WTC11 (cell line): ENCODE results near the gene TMEM259. TPM values are rescaled to one million over a fixed set of nuclear protein-coding genes. Genes with fewer than 3 reads are reported as not detected.

Experiments
- ATAC-seq: fragments of 200-7000 bp; cut with Tn5 transposase; 2 replicates; pipeline ENCODE4 v1.10.0; 2021; ENCODE audit warnings: mild to moderate bottlenecking, moderate library complexity
- CTCF ChIA-PET: fragments of 300-600 bp; sonication (Branson Sonifier 250); formaldehyde crosslinking; loops from one replicate; lab custom pipeline; 2021; ENCODE audit warnings: antibody characterized with exemption; lab: Charles Lee
- POLR2A ChIA-PET: fragments of 350-600 bp; sonication (Branson Sonifier 250); formaldehyde crosslinking; loops from one replicate; lab custom pipeline; 2021; ENCODE audit warnings: antibody characterized with exemption; lab: Charles Lee
- DNase-seq: peaks from one replicate; pipeline ENCODE4 v3.0.0; 2021; ENCODE audit warnings: low spot score
- H3K27ac Mint-ChIP-seq: 2 replicates; pipeline ENCODE4 v1.8.0; 2021; ENCODE audit warnings: mixed read lengths
- H3K27me3 Mint-ChIP-seq: 2 replicates; pipeline ENCODE4 v1.8.0; 2021; ENCODE audit warnings: low read depth, mild to moderate bottlenecking, moderate library complexity, mixed read lengths
- H3K36me3 Mint-ChIP-seq: 2 replicates; pipeline ENCODE4 v1.8.0; 2021; ENCODE audit warnings: mixed read lengths
- H3K4me1 Mint-ChIP-seq: 2 replicates; pipeline ENCODE4 v1.8.0; 2022; ENCODE audit warnings: mixed read lengths
- H3K4me3 Mint-ChIP-seq: 2 replicates; pipeline ENCODE4 v1.8.0; 2021; ENCODE audit warnings: mild to moderate bottlenecking, moderate library complexity, mixed read lengths
- H3K9me3 Mint-ChIP-seq: 2 replicates; pipeline ENCODE4 v1.8.0; 2021; ENCODE audit warnings: mixed read lengths
- NFYB ChIP-seq: sonication (generic); formaldehyde crosslinking; conservative IDR thresholded peaks from 2 replicates; pipeline ENCODE4 v1.8.0; 2022; ENCODE audit warnings: low read depth, missing genetic modification reagents
- TEAD1 ChIP-seq: sonication (generic); formaldehyde crosslinking; IDR thresholded peaks from 2 replicates; pipeline ENCODE4 v1.8.0; 2022; ENCODE audit warnings: mild to moderate bottlenecking, missing genetic modification reagents
- total RNA-seq: library from RNA; stranded (reverse); gene quantifications from 3 replicates; pipeline ENCODE4 v1.2.3, GENCODE V29; 2021
- TF ChIP-seq, protein P1 (sequence below): sonication (generic); formaldehyde crosslinking; IDR thresholded peaks from 2 replicates; pipeline ENCODE4 v1.8.0; 2023; ENCODE audit warnings: missing genetic modification reagents, mild to moderate bottlenecking, borderline replicate concordance
- TF ChIP-seq, protein P2 (sequence below): sonication (generic); formaldehyde crosslinking; IDR thresholded peaks from 2 replicates; pipeline ENCODE4 v1.8.1; 2023; ENCODE audit warnings: mild to moderate bottlenecking, missing genetic modification reagents
- TF ChIP-seq, protein P3 (sequence below): sonication (generic); formaldehyde crosslinking; IDR thresholded peaks from 2 replicates; pipeline ENCODE4 v1.8.1; 2022; ENCODE audit warnings: mild to moderate bottlenecking, missing genetic modification reagents, moderate library complexity, borderline replicate concordance
- TF ChIP-seq, protein P4 (sequence below): fragments of 250-450 bp; sonication (Bioruptor Pico); IDR thresholded peaks from 2 replicates; pipeline ENCODE4 v1.9.0; 2021; ENCODE audit warnings: mild to moderate bottlenecking
- TF ChIP-seq, protein P5 (sequence below): fragments of 200-600 bp; IDR thresholded peaks from 2 replicates; pipeline ENCODE4 v1.8.0; 2022; ENCODE audit warnings: antibody characterized with exemption
- TF ChIP-seq, protein P6 (sequence below): sonication (generic); formaldehyde crosslinking; IDR thresholded peaks from 2 replicates; pipeline ENCODE4 v1.8.0; 2022; ENCODE audit warnings: mild to moderate bottlenecking, missing genetic modification reagents
- TF ChIP-seq, protein P7 (sequence below): sonication (generic); formaldehyde crosslinking; IDR thresholded peaks from 2 replicates; pipeline ENCODE4 v1.8.1; 2023; ENCODE audit warnings: mild to moderate bottlenecking, missing genetic modification reagents, borderline replicate concordance
- TF ChIP-seq, protein P8 (sequence below): sonication (generic); formaldehyde crosslinking; IDR thresholded peaks from 2 replicates; pipeline ENCODE4 v1.8.1; 2023; ENCODE audit warnings: mild to moderate bottlenecking, missing genetic modification reagents

The TMEM259 gene
- total RNA-seq, 1 experiment from 2014 or later: 202 TPM

DNA sequence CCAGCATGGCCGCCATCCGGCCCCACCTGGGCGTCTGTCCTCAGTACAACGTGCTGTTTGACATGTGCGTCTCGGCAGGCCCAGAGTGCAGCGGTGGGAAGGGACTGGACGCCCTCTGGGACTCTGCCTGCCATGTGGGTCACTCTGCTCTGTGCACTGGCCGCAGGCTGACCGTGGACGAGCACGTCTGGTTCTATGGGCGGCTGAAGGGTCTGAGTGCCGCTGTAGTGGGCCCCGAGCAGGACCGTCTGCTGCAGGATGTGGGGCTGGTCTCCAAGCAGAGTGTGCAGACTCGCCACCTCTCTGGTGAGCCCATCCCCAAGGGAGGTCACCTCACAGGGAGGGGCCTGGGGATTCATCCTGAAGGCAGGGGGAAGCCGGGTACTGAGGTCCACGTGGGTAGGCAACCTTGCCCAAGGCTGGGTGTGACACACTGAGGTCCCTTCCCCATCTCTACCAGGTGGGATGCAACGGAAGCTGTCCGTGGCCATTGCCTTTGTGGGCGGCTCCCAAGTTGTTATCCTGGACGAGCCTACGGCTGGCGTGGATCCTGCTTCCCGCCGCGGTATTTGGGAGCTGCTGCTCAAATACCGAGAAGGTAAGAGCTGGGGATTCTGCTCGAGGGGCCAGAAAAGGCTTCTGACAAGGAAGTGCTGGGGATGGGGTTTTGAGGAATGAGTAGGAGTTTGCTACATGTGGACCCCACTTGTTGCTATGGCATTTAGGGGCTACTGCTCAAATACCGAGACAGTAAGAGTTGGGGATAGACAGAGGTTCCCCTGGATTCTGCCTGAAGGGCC is 30.3 kb upstream of the TMEM259 start (continued):
- TF ChIP-seq, protein P1, sequence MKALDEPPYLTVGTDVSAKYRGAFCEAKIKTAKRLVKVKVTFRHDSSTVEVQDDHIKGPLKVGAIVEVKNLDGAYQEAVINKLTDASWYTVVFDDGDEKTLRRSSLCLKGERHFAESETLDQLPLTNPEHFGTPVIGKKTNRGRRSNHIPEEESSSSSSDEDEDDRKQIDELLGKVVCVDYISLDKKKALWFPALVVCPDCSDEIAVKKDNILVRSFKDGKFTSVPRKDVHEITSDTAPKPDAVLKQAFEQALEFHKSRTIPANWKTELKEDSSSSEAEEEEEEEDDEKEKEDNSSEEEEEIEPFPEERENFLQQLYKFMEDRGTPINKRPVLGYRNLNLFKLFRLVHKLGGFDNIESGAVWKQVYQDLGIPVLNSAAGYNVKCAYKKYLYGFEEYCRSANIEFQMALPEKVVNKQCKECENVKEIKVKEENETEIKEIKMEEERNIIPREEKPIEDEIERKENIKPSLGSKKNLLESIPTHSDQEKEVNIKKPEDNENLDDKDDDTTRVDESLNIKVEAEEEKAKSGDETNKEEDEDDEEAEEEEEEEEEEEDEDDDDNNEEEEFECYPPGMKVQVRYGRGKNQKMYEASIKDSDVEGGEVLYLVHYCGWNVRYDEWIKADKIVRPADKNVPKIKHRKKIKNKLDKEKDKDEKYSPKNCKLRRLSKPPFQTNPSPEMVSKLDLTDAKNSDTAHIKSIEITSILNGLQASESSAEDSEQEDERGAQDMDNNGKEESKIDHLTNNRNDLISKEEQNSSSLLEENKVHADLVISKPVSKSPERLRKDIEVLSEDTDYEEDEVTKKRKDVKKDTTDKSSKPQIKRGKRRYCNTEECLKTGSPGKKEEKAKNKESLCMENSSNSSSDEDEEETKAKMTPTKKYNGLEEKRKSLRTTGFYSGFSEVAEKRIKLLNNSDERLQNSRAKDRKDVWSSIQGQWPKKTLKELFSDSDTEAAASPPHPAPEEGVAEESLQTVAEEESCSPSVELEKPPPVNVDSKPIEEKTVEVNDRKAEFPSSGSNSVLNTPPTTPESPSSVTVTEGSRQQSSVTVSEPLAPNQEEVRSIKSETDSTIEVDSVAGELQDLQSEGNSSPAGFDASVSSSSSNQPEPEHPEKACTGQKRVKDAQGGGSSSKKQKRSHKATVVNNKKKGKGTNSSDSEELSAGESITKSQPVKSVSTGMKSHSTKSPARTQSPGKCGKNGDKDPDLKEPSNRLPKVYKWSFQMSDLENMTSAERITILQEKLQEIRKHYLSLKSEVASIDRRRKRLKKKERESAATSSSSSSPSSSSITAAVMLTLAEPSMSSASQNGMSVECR (CRISPR knock-in tag): no peak
- TF ChIP-seq, protein P2, sequence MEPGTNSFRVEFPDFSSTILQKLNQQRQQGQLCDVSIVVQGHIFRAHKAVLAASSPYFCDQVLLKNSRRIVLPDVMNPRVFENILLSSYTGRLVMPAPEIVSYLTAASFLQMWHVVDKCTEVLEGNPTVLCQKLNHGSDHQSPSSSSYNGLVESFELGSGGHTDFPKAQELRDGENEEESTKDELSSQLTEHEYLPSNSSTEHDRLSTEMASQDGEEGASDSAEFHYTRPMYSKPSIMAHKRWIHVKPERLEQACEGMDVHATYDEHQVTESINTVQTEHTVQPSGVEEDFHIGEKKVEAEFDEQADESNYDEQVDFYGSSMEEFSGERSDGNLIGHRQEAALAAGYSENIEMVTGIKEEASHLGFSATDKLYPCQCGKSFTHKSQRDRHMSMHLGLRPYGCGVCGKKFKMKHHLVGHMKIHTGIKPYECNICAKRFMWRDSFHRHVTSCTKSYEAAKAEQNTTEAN (CRISPR knock-in tag): no peak
- TF ChIP-seq, protein P3, sequence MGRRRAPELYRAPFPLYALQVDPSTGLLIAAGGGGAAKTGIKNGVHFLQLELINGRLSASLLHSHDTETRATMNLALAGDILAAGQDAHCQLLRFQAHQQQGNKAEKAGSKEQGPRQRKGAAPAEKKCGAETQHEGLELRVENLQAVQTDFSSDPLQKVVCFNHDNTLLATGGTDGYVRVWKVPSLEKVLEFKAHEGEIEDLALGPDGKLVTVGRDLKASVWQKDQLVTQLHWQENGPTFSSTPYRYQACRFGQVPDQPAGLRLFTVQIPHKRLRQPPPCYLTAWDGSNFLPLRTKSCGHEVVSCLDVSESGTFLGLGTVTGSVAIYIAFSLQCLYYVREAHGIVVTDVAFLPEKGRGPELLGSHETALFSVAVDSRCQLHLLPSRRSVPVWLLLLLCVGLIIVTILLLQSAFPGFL (CRISPR knock-in tag): peak; percentile 50; the same call in 1 of the 2 replicates
- TF ChIP-seq, protein P4, sequence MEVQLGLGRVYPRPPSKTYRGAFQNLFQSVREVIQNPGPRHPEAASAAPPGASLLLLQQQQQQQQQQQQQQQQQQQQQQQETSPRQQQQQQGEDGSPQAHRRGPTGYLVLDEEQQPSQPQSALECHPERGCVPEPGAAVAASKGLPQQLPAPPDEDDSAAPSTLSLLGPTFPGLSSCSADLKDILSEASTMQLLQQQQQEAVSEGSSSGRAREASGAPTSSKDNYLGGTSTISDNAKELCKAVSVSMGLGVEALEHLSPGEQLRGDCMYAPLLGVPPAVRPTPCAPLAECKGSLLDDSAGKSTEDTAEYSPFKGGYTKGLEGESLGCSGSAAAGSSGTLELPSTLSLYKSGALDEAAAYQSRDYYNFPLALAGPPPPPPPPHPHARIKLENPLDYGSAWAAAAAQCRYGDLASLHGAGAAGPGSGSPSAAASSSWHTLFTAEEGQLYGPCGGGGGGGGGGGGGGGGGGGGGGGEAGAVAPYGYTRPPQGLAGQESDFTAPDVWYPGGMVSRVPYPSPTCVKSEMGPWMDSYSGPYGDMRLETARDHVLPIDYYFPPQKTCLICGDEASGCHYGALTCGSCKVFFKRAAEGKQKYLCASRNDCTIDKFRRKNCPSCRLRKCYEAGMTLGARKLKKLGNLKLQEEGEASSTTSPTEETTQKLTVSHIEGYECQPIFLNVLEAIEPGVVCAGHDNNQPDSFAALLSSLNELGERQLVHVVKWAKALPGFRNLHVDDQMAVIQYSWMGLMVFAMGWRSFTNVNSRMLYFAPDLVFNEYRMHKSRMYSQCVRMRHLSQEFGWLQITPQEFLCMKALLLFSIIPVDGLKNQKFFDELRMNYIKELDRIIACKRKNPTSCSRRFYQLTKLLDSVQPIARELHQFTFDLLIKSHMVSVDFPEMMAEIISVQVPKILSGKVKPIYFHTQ (CRISPR knock-in tag): no peak
- TF ChIP-seq, protein P5, sequence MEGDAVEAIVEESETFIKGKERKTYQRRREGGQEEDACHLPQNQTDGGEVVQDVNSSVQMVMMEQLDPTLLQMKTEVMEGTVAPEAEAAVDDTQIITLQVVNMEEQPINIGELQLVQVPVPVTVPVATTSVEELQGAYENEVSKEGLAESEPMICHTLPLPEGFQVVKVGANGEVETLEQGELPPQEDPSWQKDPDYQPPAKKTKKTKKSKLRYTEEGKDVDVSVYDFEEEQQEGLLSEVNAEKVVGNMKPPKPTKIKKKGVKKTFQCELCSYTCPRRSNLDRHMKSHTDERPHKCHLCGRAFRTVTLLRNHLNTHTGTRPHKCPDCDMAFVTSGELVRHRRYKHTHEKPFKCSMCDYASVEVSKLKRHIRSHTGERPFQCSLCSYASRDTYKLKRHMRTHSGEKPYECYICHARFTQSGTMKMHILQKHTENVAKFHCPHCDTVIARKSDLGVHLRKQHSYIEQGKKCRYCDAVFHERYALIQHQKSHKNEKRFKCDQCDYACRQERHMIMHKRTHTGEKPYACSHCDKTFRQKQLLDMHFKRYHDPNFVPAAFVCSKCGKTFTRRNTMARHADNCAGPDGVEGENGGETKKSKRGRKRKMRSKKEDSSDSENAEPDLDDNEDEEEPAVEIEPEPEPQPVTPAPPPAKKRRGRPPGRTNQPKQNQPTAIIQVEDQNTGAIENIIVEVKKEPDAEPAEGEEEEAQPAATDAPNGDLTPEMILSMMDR: no peak
- TF ChIP-seq, protein P6, sequence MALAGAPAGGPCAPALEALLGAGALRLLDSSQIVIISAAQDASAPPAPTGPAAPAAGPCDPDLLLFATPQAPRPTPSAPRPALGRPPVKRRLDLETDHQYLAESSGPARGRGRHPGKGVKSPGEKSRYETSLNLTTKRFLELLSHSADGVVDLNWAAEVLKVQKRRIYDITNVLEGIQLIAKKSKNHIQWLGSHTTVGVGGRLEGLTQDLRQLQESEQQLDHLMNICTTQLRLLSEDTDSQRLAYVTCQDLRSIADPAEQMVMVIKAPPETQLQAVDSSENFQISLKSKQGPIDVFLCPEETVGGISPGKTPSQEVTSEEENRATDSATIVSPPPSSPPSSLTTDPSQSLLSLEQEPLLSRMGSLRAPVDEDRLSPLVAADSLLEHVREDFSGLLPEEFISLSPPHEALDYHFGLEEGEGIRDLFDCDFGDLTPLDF (CRISPR knock-in tag): no peak
- no peak for TF ChIP-seq TEAD1 (CRISPR knock-in tag)

DNA sequence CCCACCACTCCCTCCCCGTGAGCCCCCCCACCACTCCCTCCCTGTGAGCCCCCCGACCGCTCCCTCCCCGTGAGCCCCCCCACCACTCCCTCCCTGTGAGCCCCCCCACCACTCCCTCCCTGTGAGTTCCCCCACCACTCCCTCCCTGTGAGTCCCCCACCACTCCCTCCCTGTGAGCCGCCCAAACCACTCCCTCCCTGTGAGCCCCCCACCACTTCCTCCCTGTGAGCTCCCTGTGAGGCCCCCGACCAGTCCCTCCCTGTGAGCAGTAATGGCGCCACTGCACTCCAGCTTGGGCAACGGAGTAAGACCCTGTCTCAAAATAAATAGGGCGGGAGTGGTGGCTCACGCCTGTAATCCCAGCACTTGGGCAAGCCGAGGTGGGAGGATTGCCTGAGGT is 28.9 kb upstream of the TMEM259 start:
- no peak for ATAC-seq
- no peak for DNase-seq
- CTCF ChIA-PET: interaction anchor here (1.0 to 2.6 kb wide), 2 partner anchors 9 to 21 kb away, joined by 4 to 6 read pairs; partner anchors contain the start of gene ABCA7
- H3K36me3 Mint-ChIP-seq: peaks cover 5% of the 10 kb centered on the region; the same call in 1 of the 2 replicates
- H3K27me3 Mint-ChIP-seq: no peaks in the 10 kb centered on the region
- TF ChIP-seq, protein P7, sequence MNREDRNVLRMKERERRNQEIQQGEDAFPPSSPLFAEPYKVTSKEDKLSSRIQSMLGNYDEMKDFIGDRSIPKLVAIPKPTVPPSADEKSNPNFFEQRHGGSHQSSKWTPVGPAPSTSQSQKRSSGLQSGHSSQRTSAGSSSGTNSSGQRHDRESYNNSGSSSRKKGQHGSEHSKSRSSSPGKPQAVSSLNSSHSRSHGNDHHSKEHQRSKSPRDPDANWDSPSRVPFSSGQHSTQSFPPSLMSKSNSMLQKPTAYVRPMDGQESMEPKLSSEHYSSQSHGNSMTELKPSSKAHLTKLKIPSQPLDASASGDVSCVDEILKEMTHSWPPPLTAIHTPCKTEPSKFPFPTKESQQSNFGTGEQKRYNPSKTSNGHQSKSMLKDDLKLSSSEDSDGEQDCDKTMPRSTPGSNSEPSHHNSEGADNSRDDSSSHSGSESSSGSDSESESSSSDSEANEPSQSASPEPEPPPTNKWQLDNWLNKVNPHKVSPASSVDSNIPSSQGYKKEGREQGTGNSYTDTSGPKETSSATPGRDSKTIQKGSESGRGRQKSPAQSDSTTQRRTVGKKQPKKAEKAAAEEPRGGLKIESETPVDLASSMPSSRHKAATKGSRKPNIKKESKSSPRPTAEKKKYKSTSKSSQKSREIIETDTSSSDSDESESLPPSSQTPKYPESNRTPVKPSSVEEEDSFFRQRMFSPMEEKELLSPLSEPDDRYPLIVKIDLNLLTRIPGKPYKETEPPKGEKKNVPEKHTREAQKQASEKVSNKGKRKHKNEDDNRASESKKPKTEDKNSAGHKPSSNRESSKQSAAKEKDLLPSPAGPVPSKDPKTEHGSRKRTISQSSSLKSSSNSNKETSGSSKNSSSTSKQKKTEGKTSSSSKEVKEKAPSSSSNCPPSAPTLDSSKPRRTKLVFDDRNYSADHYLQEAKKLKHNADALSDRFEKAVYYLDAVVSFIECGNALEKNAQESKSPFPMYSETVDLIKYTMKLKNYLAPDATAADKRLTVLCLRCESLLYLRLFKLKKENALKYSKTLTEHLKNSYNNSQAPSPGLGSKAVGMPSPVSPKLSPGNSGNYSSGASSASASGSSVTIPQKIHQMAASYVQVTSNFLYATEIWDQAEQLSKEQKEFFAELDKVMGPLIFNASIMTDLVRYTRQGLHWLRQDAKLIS (CRISPR knock-in tag): no peak
- TF ChIP-seq, protein P8, sequence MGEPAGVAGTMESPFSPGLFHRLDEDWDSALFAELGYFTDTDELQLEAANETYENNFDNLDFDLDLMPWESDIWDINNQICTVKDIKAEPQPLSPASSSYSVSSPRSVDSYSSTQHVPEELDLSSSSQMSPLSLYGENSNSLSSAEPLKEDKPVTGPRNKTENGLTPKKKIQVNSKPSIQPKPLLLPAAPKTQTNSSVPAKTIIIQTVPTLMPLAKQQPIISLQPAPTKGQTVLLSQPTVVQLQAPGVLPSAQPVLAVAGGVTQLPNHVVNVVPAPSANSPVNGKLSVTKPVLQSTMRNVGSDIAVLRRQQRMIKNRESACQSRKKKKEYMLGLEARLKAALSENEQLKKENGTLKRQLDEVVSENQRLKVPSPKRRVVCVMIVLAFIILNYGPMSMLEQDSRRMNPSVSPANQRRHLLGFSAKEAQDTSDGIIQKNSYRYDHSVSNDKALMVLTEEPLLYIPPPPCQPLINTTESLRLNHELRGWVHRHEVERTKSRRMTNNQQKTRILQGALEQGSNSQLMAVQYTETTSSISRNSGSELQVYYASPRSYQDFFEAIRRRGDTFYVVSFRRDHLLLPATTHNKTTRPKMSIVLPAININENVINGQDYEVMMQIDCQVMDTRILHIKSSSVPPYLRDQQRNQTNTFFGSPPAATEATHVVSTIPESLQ (CRISPR knock-in tag): no peak
- TF ChIP-seq NFYB (CRISPR knock-in tag): no peak
- H3K4me3 Mint-ChIP-seq: no peak overlapping the region
- POLR2A ChIA-PET: interaction anchor here (0.5 kb wide), 1 partner anchor 11 kb away, joined by 5 read pairs; no protein-coding TSS in a partner anchor
- H3K9me3 Mint-ChIP-seq: no peaks in the 10 kb centered on the region
- no peak overlapping the region for H3K27ac Mint-ChIP-seq
- no peaks in the 10 kb centered on the region for H3K4me1 Mint-ChIP-seq
